ENCODE results near the gene LAPTM5.
A peak's percentile ranks its signal among the peaks of the same experiment; 100 is the strongest.
"Not testable (repeated sequence)": the region's sequence is repeated elsewhere in the genome, so short reads cannot be mapped to it uniquely, and the experiment has no call there.

LAPTM5 gene

DNA sequence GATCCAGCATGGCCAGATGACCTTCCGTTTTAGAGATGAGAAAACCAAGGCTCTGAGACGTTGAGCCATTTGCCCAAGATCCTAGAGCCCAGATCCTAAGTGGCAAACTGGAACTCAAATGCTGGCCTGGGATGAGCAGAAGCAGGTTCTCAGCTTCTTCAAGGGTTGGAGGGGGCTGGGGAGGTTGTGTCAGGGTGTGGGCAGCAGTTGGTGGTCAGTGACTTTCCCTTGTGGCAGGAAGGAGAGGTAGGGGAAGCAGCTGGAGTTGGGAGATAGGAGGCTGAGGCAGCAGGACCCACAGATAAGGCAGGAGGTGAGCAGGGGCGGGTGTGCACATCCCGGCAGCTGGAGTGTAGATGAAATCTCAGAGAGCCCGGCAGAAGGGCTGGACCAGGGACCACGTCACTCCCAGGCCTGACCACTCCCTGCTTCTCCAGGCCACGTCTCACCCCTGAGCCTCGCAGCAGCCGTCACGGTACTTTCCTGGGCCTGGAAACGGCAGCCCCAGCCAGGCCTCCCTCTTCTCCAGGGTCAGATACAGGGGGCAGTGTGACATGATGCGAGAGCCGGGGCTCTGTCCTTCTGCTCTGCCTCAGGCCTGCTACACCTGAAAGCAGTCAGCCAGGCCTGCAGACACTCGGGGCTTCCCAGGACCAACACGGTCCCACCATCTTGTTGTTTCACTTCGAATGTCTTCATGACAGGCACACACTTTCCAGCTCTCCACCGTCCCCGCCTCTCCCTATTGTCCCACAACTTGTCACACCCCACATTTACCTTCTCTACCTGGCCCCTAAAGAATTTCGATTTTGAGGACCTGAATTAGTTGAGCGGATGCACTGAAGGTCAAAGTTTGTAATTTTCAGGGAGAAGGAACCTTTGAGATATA lies 11.5 kb upstream of the LAPTM5 start:
- DNase-seq (ENCODE audit: insufficient read length, low spot score) (no peak), FAIRE-seq (no peak)
- no peak for TF ChIP-seq POLR2A (IDR thresholded peaks at IDR 0.05; ENCODE audit: low read depth, low read length)

DNA sequence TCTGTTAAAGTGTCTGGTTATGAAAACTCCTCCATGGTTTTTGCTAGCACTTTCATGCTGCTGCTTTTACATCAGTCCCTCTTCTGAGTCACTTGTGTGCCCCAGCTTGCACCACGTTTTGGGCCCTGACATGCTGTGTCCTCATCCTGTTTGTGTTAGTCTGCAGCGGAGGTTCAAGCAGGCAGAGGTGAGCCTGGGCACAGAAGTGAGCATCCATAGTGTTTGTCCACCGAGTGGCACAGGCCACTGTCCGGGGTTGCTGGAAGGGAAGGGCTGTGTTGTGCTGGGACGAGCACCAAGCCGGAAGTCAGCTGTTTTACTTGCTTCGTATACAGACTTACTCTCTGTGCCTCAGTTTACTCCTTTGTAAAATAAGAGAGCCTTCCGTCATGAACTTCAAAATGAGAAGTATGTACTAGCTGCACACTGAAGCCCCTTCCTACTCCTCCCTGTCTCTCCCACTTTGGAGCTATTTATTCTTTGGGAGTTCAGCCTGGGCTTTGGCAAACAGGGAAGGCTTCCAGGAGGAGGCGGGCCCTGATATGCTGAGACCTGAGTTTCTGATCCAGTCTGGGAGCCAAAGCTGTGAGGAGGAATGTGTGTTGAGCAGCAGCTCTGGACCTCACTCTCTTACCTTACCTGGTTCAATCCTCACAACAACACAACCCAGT lies 10.7 kb upstream of the LAPTM5 start:
- TF ChIP-seq POLR2A (IDR thresholded peaks at IDR 0.05; ENCODE audit: low read depth, low read length), result no peak
- no peak for DNase-seq (ENCODE audit: insufficient read length, low spot score)
- no peak for FAIRE-seq

DNA sequence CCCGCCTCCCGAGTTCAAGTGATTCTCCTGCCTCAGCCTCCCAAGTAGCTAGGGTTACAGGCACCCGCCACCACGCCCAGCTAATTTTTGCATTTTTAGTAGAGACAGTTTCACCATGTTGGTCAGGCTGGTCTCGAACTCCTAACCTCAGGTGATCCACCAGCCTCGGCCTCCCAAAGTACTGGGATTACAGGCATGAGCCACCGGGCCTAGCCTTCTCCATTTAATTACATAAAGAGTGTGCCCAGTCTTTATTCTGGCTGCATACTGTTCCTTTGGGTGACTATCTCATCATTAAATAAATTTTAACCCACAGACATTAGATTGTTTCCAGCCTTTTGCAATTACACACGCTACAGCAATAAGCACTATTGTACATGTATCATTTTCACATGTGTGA lies 9.4 kb upstream of the LAPTM5 start:
- FAIRE-seq; DNase-seq (ENCODE audit: insufficient read length, low spot score): not testable (repeated sequence)

DNA sequence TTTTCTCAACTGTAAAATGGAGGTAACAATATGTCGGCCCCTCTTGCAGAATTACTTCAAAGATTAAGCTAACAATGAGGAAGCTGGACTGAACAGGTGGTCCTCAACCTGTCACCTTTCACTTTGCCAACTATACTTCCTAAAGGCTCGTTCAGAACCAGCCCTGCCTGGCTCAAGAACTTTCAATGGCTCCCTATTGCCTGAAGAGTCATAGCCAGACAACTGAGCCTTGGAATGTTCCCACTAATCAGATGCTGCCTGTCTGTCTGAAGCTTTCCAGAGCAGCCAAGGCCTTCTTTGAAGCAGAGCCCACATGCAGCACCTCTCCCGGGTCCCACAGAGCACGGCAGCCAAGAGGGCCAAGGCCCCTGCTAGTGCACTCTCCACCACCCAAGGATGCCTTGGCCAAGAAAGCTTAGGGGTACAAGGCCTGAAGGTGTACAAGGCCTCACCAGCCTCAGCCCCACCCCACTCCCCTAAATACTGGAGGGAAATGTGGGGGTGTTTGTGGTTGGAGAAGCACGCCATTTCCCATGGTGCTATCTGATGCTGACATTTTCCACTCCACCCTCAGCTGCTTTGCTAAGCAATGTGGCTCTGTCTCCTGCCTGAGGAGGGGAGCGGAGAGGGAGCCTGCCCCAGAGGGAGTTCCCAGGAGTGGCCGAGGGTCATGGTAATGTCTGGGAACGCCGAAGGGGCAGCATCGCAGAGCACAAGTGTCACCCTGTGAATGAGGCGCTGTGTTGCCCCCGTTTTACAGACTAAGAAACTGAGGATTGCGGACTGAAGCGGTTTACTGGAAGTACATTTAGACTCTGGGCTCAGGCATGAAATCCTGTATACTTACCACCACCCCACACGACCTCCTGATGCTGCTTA lies 8.2 kb upstream of the LAPTM5 start:
- FAIRE-seq (no peak), DNase-seq (ENCODE audit: insufficient read length, low spot score) (no peak)
- no peak for TF ChIP-seq POLR2A (IDR thresholded peaks at IDR 0.05; ENCODE audit: low read depth, low read length)

DNA sequence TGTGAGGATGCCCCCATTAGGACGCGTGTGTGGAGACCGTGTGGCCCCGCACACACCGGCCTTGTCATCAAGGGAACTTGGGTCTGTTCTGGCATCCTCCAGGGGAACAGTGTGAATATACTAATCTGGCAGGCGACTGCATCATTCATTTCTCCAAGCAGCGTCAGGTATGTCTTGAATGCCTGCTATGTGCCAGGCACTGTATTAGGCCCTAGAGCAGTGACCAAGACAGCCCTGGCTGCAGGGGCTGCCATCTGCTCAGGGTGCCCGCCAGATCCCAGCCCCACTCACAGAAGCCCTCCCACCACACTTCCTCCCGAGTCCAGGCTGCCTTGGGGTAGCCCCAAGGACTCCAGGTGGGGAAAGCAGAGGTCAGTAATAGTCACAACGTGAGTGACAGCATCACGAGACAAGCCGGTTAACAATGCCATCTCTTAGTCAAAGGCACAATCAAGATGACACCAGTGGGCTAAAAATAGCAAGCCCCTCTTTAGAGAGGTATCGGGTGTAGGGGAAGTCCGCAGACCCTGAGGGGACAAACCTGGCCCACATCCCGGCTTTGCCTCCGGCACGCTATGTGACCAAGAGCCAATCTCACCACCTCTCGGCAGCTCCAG lies 7.5 kb upstream of the LAPTM5 start:
- no peak for DNase-seq (ENCODE audit: insufficient read length, low spot score)
- no peak for TF ChIP-seq POLR2A (IDR thresholded peaks at IDR 0.05; ENCODE audit: low read depth, low read length)
- no peak for FAIRE-seq

DNA sequence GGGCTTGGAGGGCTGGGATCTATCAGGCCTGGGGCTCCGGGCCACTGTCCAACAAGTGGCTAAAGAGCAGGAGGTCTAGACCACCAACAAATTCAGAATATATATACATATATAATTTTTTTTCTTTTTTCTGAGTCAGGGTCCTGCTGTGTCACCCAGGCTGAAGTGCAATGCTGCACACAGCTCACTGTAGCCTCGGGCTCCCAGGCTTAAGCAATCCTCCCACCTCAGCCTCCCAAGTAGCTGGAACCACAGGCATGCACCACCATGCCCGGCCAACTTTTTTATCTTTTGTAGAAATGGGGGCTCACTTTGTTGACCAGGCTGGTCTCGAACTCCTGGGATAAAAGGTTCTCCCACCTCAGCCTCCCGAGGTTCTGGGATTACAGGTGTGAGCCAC lies 6.8 kb upstream of the LAPTM5 start:
- no peak for TF ChIP-seq POLR2A (IDR thresholded peaks at IDR 0.05; ENCODE audit: low read depth, low read length)
- no peak for FAIRE-seq
- no peak for DNase-seq (ENCODE audit: insufficient read length, low spot score)

DNA sequence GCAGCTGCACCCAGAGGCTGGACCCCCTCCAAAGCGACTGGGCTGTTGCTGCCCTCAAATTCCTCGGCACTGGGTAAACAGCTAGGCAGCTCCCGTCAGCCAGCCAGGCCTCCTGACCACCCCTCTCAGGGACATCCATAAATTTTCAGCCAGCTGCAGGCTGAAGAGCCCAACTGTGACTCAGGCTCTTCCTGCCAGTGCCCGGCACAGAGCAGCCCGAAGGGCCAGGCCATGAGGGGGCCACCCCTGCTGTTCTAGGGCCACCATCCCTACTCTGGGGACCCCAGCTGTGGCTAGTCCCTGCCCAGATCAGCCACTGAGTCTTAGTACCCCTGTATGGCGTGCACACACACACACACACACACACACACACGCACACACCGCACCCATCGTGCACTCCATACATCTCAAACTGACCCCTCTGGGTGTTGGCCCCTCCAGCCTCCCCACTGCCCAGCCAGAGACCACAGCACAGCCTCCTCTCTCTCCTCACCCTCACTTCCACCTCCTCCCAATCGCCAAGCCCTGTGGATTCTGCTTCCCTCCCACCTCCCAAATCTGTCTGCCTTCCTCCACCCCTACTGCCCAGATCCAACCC lies 6.2 kb upstream of the LAPTM5 start:
- peak; percentile 61 for DNase-seq (ENCODE audit: insufficient read length, low spot score)
- TF ChIP-seq POLR2A (IDR thresholded peaks at IDR 0.05; ENCODE audit: low read depth, low read length), result no peak
- FAIRE-seq, result no peak

DNA sequence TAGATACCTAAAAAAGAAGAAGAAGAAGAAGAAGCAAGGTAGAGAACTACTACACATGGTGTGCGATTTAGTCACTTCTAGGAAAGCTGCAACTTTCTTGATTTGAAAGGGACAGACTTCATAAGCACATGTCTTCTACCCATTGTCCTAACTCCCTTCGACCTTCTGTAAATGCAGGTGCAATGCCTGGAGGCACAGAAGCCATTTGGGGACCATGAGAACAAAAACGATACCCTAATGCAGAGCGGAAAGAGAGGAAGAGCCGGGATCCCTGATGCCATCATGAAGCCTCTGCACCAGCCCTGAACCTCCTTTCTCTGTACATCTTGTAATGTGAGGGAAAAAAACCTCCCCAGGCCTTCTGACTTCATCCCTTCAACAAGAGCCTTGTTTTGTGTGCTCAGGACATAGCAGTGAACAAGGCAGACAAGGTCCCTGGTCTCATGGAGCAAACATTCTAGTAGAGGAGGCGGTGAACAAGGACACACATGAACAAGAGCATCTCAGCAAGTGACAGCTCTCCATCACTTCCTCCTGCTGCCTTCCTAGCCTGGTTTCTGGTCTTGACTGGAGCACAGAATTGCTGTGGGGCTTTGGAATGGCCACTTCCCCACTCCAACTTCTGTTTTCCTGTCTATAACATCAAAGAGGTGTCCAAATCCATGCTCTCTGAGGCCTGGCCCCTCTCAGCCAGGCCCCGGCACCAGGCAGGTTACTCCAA lies 5.5 kb upstream of the LAPTM5 start:
- no peak for TF ChIP-seq POLR2A (IDR thresholded peaks at IDR 0.05; ENCODE audit: low read depth, low read length)
- DNase-seq (ENCODE audit: insufficient read length, low spot score), result no peak
- FAIRE-seq, result no peak

GRCh38 chr1:30762152-30762929 lies 4.8 kb upstream of the LAPTM5 start:
- no peak for TF ChIP-seq POLR2A (IDR thresholded peaks at IDR 0.05; ENCODE audit: low read depth, low read length)
- FAIRE-seq (no peak), DNase-seq (ENCODE audit: insufficient read length, low spot score) (no peak)

GRCh38 chr1:30761381-30762151 lies 4.0 kb upstream of the LAPTM5 start:
- no peak for FAIRE-seq

DNA sequence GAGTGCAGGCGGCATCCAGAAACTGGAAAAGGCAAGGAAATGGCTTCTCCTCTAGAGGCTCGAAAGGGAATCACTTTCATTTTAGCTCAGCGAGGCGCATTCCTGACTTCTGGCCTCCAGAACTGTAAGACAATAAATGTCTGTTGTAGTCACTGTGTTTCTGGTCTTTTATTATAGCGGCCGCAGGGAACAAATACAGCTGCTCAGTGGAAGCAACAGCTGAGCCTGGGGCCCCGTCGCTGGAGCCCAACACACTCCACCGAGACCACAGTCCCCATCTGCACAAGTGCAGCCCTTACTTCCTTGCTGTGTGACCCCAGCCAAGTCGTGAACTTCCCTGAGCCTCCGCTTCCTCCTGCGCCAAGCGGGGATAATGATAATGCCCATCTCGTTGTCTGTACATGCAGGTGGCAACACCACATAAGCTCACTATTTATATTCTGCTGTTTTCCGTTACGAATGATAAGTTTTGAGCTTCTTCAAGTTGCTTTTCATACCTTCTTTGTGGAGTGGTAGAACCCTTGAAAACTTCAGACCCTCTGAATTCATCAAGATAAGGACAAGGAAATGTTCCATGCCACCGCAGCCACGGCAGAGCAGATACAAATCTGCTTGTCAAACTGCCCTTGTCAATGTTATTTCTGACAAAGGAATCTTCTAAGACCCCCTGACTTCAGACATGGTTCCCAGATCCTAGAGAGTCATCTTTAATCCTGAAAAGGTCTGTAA lies 3.2 kb upstream of the LAPTM5 start:
- FAIRE-seq (no peak), DNase-seq (ENCODE audit: insufficient read length, low spot score) (no peak)
- no peak for TF ChIP-seq POLR2A (IDR thresholded peaks at IDR 0.05; ENCODE audit: low read depth, low read length)

More at GRCh38 chr1:30761381-30762151, 4.0 kb upstream of the LAPTM5 start:
- no peak for DNase-seq (ENCODE audit: insufficient read length, low spot score)
- no peak for TF ChIP-seq POLR2A (IDR thresholded peaks at IDR 0.05; ENCODE audit: low read depth, low read length)

All from H54 (cell line).